Measurements from ENCODE around the gene ALOX5AP.

DNA sequence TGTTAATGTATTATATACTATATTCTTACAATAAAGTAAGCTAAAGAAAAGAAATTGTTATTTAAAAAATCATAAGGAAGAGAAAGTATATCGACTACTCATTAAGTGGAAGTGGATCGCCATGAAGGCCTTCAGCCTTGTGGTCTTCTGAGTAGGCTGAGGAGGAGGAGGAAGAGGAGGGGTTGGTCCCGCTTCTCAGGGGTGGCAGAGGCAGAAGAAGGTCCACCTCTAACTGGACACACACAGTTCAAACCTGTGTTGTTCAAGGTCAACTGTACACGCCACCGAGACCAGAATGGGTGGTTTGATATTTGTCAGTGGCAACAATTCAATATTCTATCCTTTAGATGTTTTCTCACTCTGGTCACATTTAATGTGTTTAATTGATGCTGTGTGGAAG lies 67.2 kb downstream of the ALOX5AP start:
- TF ChIP-seq CTCF (IDR thresholded peaks at IDR 0.05) (no peak), EP300 (IDR thresholded peaks at IDR 0.05) (no peak), POLR2AphosphoS5 (IDR thresholded peaks at IDR 0.05) (no peak)

Measured in upper lobe of left lung (tissue), 4 donors.